ENCODE results near the gene CASKIN1.
"Not testable (repeated sequence)": the region's sequence is repeated elsewhere in the genome, so short reads cannot be mapped to it uniquely, and the experiment has no call there.

The CASKIN1 gene

GRCh38 chr16:2135071-2135470 is 61.3 kb downstream of the CASKIN1 start:
- not testable (repeated sequence) for DNase-seq (ENCODE audit: low read depth, low spot score)

- not testable (repeated sequence) for DNase-seq (ENCODE audit: low read depth, low spot score)
Measured at GRCh38 chr16:2133797-2134196, 62.6 kb downstream of the CASKIN1 start.

DNA sequence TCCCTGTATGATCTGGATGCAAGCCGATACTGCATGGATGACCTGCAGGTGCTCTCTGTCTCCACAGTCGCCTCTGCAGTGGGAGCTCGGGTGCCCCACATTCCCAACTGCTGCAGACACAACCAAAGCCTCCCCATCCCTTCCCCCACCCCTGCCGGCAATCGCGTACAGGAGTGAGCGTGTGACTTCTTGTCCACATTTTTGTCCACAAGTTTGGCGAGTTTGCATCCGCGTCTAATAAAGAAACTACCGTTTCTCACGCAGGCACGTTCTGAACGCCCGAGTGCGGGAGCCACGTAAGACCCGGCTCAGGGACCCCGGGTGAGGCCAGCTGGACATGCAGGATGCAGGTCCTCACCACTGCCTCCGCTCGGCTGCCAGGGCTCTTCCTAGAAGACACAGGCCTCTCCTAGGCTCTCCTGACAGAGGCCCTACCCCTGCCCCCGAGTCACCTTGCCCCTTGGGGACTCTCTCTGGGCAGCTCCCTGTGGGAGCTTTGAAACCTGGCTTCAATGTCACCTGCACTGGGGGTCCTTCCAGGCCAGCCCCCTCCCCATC is 66.4 kb downstream of the CASKIN1 start:
- DNase-seq (ENCODE audit: low read depth, low spot score), result not testable (repeated sequence)

- DNase-seq (ENCODE audit: low read depth, low spot score), result not testable (repeated sequence)
Measured at GRCh38 chr16:2129251-2129650, 67.2 kb downstream of the CASKIN1 start.

DNA sequence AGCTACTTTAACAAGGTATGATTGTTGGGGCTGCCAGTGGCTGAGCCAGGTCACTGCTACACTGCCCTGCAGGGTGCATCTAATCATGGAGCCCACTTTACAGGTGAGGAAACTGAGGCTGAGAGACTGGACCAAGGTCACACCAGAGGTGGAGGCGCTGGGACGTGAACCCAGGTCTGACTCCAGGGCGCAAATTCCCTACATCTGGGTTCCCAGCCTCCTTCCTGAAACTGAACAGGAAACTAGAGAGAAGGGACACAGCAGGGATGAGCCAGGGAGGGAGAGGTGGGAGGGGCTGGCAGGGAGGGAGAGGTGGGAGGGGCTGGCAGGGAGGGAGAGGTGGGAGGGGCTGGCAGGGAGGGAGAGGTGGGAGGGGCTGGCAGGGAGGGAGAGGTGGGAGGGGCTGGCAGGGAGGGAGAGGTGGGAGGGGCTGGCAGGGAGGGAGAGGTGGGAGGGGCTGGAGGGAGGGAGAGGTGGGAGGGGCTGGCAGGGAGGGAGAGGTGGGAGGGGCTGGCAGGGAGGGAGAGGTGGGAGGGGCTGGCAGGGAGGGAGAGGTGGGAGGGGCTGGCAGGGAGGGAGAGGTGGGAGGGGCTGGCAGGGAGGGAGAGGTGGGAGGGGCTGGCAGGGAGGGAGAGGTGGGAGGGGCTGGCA is 68.7 kb downstream of the CASKIN1 start:
- DNase-seq (ENCODE audit: low read depth, low spot score), result not testable (repeated sequence)
